HFF-Myc (cell line): ENCODE measurements around the gene TBRG1.

Source experiments
- DNase-seq: peaks from one replicate; pipeline ENCODE4 v3.0.0-alpha.2; 2011; ENCODE audit warnings: low read depth; ENCODE audit errors: extremely low read depth
- H3K4me3 ChIP-seq: replicated peaks from 2 replicates; pipeline ENCODE4 v1.5.1; 2011; ENCODE audit warnings: low read depth, mild to moderate bottlenecking, control low read depth, low read length
- CTCF ChIP-seq: IDR thresholded peaks from 2 replicates; pipeline ENCODE4 v1.5.1; 2012; ENCODE audit warnings: mild to moderate bottlenecking, low read depth, low read length, control low read depth; ENCODE audit errors: missing control alignments

TBRG1 gene

GRCh38 chr11:124584681-124585372 lies 37.8 kb upstream of the TBRG1 start:
- no peak for DNase-seq
- H3K4me3 ChIP-seq, result no peak overlapping the region
- no peak for TF ChIP-seq CTCF

GRCh38 chr11:124586238-124586860 lies 36.3 kb upstream of the TBRG1 start:
- peak; percentile 69 for TF ChIP-seq CTCF
- no peak overlapping the region for H3K4me3 ChIP-seq
- peak; percentile 16 for DNase-seq

- no peak overlapping the region for H3K4me3 ChIP-seq
- TF ChIP-seq CTCF, result no peak
- DNase-seq, result no peak
Observed at GRCh38 chr11:124591430-124591829, 31.2 kb upstream of the TBRG1 start.

- DNase-seq, result no peak
- no peak for TF ChIP-seq CTCF
Observed at GRCh38 chr11:124592627-124593026, 30.0 kb upstream of the TBRG1 start.

GRCh38 chr11:124595302-124595701 lies 27.4 kb upstream of the TBRG1 start:
- no peak for TF ChIP-seq CTCF
- DNase-seq, result no peak
- no peak overlapping the region for H3K4me3 ChIP-seq

More at GRCh38 chr11:124592627-124593026, 30.0 kb upstream of the TBRG1 start:
- no peak overlapping the region for H3K4me3 ChIP-seq

GRCh38 chr11:124597626-124598025 lies 25.0 kb upstream of the TBRG1 start:
- no peak for TF ChIP-seq CTCF

More at GRCh38 chr11:124597626-124598025, 25.0 kb upstream of the TBRG1 start:
- no peak overlapping the region for H3K4me3 ChIP-seq
- DNase-seq, result no peak
